IgD-negative memory B cell (primary cell): ENCODE measurements around the gene PTPRM. TPM values are rescaled to one million over a fixed set of nuclear protein-coding genes. Genes with fewer than 3 reads are reported as not detected.

Experiments used
- H3K27ac Mint-ChIP-seq, 3 donors: one replicate each; pipeline ENCODE4 v1.8.0; 2020 to 2022; ENCODE audit warnings: mild to moderate bottlenecking in 3 of 3, mixed read lengths in 3 of 3, moderate library complexity in 1 of 3
- H3K27me3 Mint-ChIP-seq: one replicate; pipeline ENCODE4 v1.8.0; 2021; ENCODE audit warnings: mixed read lengths
- H3K36me3 Mint-ChIP-seq: one replicate; pipeline ENCODE4 v1.8.0; 2020; ENCODE audit warnings: mild to moderate bottlenecking, mixed read lengths
- H3K4me1 Mint-ChIP-seq, 3 donors: one replicate each; pipeline ENCODE4 v1.8.0; 2020 to 2022; ENCODE audit warnings: mixed read lengths in 3 of 3, mild to moderate bottlenecking in 1 of 3
- H3K4me3 Mint-ChIP-seq, 4 donors: one replicate each; pipeline ENCODE4 v1.8.0; 2020 to 2022; ENCODE audit warnings: mild to moderate bottlenecking in 4 of 4, mixed read lengths in 4 of 4, moderate library complexity in 3 of 4
- H3K9me3 Mint-ChIP-seq, 3 donors: one replicate each; pipeline ENCODE4 v1.8.0; 2020 to 2021; ENCODE audit warnings: mixed read lengths in 3 of 3, mild to moderate bottlenecking in 1 of 3
- polyA plus RNA-seq: library from polyadenylated mRNA; unstranded; fragments of 300-500 nt; fragmentation: Illumina TruSeq; gene quantifications from one replicate; pipeline ENCODE4 v1.2.3, GENCODE V29; 2021

PTPRM gene
- polyA plus RNA-seq, 1 donor from 2014 or later, result 0.61 TPM

GRCh38 chr18:8368512-8369217 lies 801.5 kb downstream of the PTPRM start:
- Mint-ChIP-seq H3K36me3 (no peaks in the 10 kb centered on the region), H3K4me1 (peaks cover 0 to 5% (median 0%) of the 10 kb centered on the region in 3 donors), H3K4me3 (no peak overlapping the region), H3K27ac (no peak overlapping the region), H3K9me3 (no peaks in the 10 kb centered on the region), H3K27me3 (peaks cover 19% of the 10 kb centered on the region)

GRCh38 chr18:8373486-8373885 lies 806.4 kb downstream of the PTPRM start:
- Mint-ChIP-seq H3K4me3 (no peak overlapping the region), H3K4me1 (no peaks in the 10 kb centered on the region), H3K36me3 (peaks cover 3% of the 10 kb centered on the region), H3K27ac (no peak overlapping the region), H3K9me3 (no peaks in the 10 kb centered on the region), H3K27me3 (no peaks in the 10 kb centered on the region)

GRCh38 chr18:8374676-8375075 lies 807.6 kb downstream of the PTPRM start:
- peaks cover 2% of the 10 kb centered on the region for H3K27me3 Mint-ChIP-seq
- H3K36me3 Mint-ChIP-seq, result peaks cover 3% of the 10 kb centered on the region
- H3K4me1 Mint-ChIP-seq, result no peaks in the 10 kb centered on the region
- no peak overlapping the region for H3K4me3 Mint-ChIP-seq
- H3K9me3 Mint-ChIP-seq, result no peaks in the 10 kb centered on the region
- no peak overlapping the region for H3K27ac Mint-ChIP-seq

- Mint-ChIP-seq H3K9me3 (no peaks in the 10 kb centered on the region), H3K36me3 (peaks cover 3% of the 10 kb centered on the region), H3K4me3 (no peak overlapping the region), H3K27me3 (peaks cover 2% of the 10 kb centered on the region), H3K27ac (no peak overlapping the region), H3K4me1 (no peaks in the 10 kb centered on the region)
Measured at GRCh38 chr18:8375249-8375648, 808.1 kb downstream of the PTPRM start.

GRCh38 chr18:8376113-8376512 lies 809.0 kb downstream of the PTPRM start:
- H3K4me1 Mint-ChIP-seq, result no peaks in the 10 kb centered on the region
- no peak overlapping the region for H3K4me3 Mint-ChIP-seq
- H3K27me3 Mint-ChIP-seq, result peaks cover 3% of the 10 kb centered on the region
- no peaks in the 10 kb centered on the region for H3K9me3 Mint-ChIP-seq
- H3K36me3 Mint-ChIP-seq, result peaks cover 3% of the 10 kb centered on the region
- no peak overlapping the region for H3K27ac Mint-ChIP-seq

GRCh38 chr18:8379187-8379941 lies 812.2 kb downstream of the PTPRM start:
- Mint-ChIP-seq H3K27ac (no peak overlapping the region), H3K4me3 (no peak overlapping the region), H3K36me3 (peaks cover 3% of the 10 kb centered on the region), H3K4me1 (no peaks in the 10 kb centered on the region), H3K27me3 (peaks cover 3% of the 10 kb centered on the region), H3K9me3 (no peaks in the 10 kb centered on the region)

GRCh38 chr18:8380006-8380405 lies 812.9 kb downstream of the PTPRM start:
- peaks cover 3% of the 10 kb centered on the region for H3K36me3 Mint-ChIP-seq
- H3K27me3 Mint-ChIP-seq, result peaks cover 3% of the 10 kb centered on the region
- H3K4me3 Mint-ChIP-seq, result no peak overlapping the region
- no peaks in the 10 kb centered on the region for H3K9me3 Mint-ChIP-seq
- H3K4me1 Mint-ChIP-seq, result no peaks in the 10 kb centered on the region
- H3K27ac Mint-ChIP-seq, result no peak overlapping the region

GRCh38 chr18:8380926-8381325 lies 813.8 kb downstream of the PTPRM start:
- Mint-ChIP-seq H3K36me3 (peaks cover 3% of the 10 kb centered on the region), H3K27me3 (peaks cover 3% of the 10 kb centered on the region), H3K4me1 (no peaks in the 10 kb centered on the region), H3K4me3 (no peak overlapping the region), H3K27ac (no peak overlapping the region), H3K9me3 (no peaks in the 10 kb centered on the region)

- peaks cover 0 to 2% (median 0%) of the 10 kb centered on the region in 3 donors for H3K9me3 Mint-ChIP-seq
- H3K4me1 Mint-ChIP-seq, result no peaks in the 10 kb centered on the region
- H3K4me3 Mint-ChIP-seq, result no peak overlapping the region
- no peak overlapping the region for H3K27ac Mint-ChIP-seq
- peaks cover 3% of the 10 kb centered on the region for H3K27me3 Mint-ChIP-seq
- H3K36me3 Mint-ChIP-seq, result no peaks in the 10 kb centered on the region
Measured at GRCh38 chr18:8381821-8382459, 814.8 kb downstream of the PTPRM start.

- Mint-ChIP-seq H3K4me1 (no peaks in the 10 kb centered on the region), H3K27ac (no peak overlapping the region), H3K9me3 (peaks cover 0 to 2% (median 2%) of the 10 kb centered on the region in 3 donors), H3K36me3 (no peaks in the 10 kb centered on the region), H3K27me3 (peaks cover 1% of the 10 kb centered on the region), H3K4me3 (no peak overlapping the region)
Measured at GRCh38 chr18:8385400-8385799, 818.3 kb downstream of the PTPRM start.

- H3K27ac Mint-ChIP-seq, result no peak overlapping the region
- no peaks in the 10 kb centered on the region for H3K27me3 Mint-ChIP-seq
- H3K4me1 Mint-ChIP-seq, result no peaks in the 10 kb centered on the region
- H3K9me3 Mint-ChIP-seq, result peaks cover 0 to 2% (median 2%) of the 10 kb centered on the region in 3 donors
- no peak overlapping the region for H3K4me3 Mint-ChIP-seq
- H3K36me3 Mint-ChIP-seq, result no peaks in the 10 kb centered on the region
Measured at GRCh38 chr18:8386669-8387380, 819.7 kb downstream of the PTPRM start.

- Mint-ChIP-seq H3K9me3 (peaks cover 0 to 2% (median 2%) of the 10 kb centered on the region in 3 donors), H3K36me3 (no peaks in the 10 kb centered on the region), H3K27me3 (no peaks in the 10 kb centered on the region), H3K27ac (no peak overlapping the region), H3K4me3 (peak overlapping the region in 1 of 4 donors; percentile 14), H3K4me1 (no peaks in the 10 kb centered on the region)
Measured at GRCh38 chr18:8389391-8390340, 822.5 kb downstream of the PTPRM start.

- no peaks in the 10 kb centered on the region for H3K4me1 Mint-ChIP-seq
- no peaks in the 10 kb centered on the region for H3K36me3 Mint-ChIP-seq
- no peak overlapping the region for H3K4me3 Mint-ChIP-seq
- H3K9me3 Mint-ChIP-seq, result peaks cover 0 to 2% (median 1%) of the 10 kb centered on the region in 3 donors
- no peaks in the 10 kb centered on the region for H3K27me3 Mint-ChIP-seq
- H3K27ac Mint-ChIP-seq, result no peak overlapping the region
Measured at GRCh38 chr18:8391068-8391467, 824.0 kb downstream of the PTPRM start.

- Mint-ChIP-seq H3K4me1 (no peaks in the 10 kb centered on the region), H3K9me3 (no peaks in the 10 kb centered on the region), H3K27ac (no peak overlapping the region), H3K36me3 (no peaks in the 10 kb centered on the region), H3K27me3 (no peaks in the 10 kb centered on the region), H3K4me3 (no peak overlapping the region)
Measured at GRCh38 chr18:8396254-8396653, 829.1 kb downstream of the PTPRM start.
